NCI-H1417 (cell line): ENCODE measurements around the gene SETD3.
"Not testable (repeated sequence)": the region's sequence is repeated elsewhere in the genome, so short reads cannot be mapped to it uniquely, and the experiment has no call there.

ENCODE experiments used
- DNase-seq, 3 experiments: peaks; one replicate each; lab custom pipeline; 2025; lab: John Stamatoyannopoulos, UW

Gene SETD3

DNA sequence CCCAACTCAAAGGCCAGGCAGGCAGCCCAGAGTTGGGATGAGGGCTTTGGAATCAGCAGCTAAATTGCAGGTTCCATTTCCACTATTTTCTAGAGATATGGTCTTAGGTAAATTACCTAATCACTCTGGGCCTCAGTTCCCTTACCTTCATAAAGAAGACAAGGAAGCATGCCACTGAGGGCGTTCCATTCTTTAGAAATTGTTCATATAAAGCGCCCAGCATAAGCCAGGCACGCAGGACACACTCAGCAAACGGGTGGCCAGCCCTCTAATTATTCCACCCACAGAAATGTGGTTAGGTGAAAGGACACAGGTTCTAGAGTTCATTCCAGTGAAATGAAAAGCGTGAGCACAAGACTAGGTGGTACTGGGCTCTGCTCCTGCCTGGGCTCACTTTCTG, 120.8 kb downstream of the SETD3 start:
- DNase-seq: no peak

DNA sequence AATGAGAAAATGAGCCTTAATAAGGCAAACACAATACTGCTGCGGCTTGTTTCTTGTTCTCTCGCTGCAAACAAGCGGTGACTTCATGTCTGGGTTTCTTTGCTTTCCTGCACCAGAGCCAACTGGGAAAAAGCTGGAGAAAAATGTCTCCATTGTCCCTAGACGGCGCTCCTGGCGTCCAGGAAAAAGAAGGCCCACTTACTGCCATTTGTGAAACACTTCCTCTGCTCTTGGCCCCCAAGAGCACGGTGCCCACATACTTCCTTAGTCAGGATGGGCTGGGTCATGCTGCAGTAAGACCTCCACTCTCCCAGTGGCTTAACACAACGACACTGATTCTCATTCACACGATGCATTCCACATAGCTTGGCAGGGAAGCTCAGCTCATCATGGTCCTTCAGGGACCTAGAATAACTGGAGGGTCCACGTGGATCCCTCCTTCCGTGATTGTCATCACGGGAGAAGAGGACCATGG, 122.7 kb downstream of the SETD3 start:
- no peak for DNase-seq

DNA sequence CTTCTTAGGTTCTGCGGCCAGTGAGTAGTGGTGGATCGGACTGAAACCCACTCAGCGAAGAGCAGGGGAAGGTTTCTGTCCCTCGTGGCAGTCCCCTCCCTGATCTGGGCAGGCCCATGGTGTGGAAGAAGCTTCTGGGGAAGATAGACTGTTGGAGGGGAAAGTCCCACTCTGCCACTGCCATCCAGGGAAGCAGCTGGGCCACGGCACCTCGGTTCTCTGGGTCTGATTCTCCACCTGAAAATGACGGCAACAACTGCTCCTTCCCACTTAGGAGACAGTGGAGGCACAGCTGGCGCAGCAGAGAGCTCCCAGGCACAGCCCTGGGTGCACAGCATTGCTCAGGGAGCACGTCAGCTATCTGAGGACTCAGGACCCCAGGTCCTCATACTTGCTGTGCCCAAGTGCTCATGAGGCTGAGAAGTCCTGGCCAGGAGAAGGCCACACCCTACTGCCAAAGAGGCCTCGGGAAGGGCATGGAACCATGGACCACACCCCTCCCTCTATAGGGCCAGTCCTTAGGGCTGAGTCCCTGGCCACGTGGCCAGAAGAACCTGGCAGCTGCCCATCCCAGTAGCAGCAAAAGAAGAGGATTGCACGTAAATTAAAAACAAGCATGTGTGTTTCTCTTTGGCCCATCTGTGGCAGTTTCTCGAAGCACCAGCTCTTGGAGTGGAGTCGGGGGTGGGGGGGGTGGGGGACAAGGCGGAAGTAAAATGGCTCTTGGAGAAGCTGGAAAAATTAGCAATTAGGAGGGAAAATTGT, 123.3 kb downstream of the SETD3 start:
- no peak for DNase-seq

DNA sequence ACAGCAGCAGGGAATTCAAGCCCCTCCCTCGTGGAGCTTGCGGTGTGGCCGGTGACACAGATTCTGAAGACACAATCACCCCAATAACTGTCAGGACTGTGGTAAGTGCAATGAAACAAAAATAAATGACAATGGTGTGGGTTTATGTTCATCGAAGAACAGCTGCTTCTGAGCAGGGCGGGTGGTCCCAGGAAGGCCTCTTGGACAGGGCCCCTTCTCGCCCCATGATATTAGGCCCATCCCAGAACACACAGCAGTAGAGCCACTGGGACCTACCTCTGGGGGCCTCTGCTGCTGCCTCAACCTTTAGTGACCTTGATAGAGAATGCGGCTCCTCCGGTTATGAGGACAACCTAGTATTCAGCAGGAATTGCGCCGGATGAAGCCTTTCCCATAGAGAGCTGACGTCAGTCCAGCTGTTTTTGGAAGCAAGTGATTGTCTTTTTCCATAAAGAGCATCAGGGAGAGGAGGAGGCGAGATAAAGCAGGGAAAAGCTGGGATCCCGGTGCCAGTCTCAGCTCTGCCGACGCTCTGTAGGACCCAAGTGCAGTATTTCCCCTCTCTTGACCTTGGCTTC, 124.5 kb downstream of the SETD3 start:
- no peak for DNase-seq

DNA sequence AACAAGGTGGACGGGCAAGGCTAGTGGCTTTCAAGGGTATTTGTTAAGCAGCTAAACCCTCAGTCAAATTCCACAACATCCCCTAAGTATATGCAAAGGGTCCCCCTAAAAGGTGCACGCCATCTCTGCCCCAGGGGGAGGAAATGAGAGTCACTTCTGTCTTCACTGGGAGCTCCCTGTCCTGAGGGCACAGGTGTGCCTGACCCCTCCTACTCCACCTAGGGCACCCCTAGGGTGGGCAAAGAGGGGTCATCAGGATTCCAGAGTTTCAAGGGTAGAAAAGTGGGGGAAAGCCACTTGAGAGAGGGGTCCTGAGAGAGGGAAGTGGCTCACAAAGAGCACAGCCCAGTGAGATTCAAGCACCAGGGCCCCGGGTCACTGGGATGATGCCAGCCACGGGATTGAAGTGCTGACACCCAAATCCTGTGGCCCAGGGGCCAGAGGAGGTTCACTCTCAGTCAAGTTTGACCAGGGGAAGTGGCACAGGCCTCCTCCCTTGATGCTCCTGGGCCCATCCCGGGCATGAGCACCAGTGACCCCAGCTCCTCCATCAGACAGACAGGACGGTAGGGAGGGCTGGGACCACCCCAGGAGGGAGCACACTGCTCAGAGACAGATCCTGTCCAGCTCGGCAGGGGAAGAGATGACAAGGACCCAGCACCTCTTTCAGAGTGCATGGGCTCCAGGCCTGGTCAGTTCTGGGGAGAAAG, 126.3 kb downstream of the SETD3 start:
- DNase-seq: no peak

DNA sequence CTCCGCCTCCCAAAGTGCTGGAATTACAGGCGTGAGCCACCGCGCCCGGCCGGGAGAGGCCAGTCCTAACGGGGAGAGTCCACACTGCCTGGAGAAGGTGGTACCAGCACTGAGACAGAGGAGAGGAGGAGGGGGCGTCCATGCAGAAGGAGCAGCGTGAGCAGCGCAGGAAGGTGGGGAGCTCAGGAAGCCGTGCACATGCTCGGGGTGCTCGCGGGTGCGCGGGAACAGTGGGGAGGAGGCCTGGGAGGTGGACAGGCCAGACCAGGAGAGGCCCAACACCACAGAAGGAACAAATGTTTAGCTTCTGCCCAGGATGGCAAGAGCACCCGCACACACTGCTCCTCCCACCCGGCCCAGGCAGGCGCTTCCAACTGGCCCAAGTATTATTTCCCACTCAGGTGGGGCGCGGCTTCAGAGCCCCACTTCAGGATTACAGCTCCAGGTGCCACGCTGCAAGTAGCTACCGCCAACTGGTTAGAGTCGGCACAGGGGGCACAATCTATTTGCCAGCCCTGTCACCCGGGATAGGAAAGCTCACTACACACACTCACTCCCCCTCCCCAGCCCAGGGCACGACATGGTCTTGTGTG, 127.9 kb downstream of the SETD3 start:
- DNase-seq: no peak

DNA sequence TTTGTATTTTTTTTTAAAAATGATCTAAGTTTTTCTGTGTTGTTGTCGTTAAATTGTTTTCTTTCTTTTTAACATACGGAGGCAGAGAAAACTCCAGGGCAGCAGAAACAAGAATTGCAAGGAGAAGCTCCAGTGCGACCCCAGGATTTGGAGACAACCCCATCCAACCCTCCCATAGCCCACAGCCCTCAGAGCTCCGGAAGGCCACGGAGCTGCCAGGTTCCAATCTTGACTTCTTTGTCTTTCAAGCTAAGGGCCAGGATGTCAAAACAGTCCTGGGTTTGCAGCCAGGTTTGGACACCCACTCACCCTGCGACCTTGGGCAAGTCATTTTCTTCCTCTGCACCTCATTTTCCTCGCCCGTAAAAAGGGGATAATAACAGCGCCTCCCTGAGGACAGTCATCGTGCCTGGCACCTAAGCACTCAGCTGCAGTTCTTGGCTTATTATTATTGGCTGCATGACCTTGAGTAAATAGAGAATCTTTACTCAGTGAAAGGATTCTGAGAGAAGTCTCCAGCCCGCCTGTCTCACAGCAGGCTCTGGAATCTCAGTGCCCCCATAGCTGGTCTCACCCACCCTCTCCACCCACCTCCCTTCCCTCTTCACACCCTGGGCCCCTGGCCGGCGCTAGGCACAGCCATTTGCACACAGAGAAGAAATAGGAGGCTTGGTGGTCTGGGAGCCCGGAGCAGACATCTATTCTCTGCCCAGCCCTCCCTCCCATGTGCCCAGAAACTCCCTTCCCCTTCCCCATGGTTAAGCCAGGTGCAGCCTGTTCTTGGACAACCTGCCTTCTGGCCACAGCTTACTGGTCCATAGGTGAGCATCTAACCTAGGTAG, 129.3 kb downstream of the SETD3 start:
- DNase-seq: no peak

DNA sequence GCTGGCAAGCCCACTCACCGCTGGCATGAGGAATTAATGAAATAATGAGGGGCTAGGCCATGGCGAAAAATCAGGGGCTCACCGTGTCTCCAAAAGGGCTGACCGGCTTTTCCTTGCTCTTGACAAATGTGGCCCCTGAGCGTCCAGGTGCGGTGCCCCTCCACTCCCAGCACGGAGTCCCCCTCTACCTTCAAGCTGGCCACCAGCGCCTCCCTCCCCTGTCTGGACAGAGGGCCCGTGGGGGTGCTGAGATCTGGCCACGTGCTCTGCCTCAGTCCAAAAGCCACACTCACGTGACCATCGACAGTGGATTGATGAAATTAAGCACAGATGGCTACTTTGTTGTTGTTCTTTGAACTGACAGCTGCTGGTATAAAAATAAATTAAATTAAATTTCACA, 129.9 kb downstream of the SETD3 start:
- DNase-seq: no peak

DNA sequence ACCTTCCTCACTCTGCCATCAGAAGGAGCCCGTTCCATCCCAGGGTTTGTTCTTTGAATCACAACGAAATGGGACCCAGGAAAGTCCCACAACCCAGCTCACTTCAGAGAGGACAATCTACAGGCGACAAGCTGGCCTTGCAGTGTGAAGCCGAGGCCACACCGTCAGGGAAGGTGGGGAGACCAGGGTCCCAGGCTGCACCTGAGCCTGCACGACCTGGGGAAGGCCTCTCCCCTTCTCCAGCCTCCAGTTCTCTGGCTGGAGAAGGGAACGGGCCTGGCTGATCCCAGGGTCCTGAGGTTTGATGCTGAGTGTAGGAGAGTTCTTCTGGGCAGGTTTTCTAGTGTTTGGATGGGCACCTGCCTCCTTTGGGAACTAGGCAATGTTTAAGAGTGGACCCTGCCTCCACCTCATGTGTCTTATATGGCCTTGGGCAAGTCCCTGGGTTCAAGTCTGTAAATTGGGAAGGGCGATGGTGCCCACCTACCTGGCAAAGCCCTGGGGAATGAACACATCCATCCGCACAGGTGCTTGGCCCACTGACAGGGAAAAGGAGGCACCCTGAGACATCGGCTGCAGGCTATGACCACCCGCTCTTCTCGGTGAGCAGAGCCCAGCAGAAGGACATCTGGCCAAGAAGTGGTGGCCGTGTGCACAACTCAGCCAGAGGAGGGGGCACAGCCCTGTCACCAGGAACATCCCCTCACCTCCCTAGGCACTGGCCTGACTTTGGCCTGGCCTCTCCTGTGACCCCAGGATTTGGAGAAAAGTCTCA, 130.8 kb downstream of the SETD3 start:
- no peak for DNase-seq

DNA sequence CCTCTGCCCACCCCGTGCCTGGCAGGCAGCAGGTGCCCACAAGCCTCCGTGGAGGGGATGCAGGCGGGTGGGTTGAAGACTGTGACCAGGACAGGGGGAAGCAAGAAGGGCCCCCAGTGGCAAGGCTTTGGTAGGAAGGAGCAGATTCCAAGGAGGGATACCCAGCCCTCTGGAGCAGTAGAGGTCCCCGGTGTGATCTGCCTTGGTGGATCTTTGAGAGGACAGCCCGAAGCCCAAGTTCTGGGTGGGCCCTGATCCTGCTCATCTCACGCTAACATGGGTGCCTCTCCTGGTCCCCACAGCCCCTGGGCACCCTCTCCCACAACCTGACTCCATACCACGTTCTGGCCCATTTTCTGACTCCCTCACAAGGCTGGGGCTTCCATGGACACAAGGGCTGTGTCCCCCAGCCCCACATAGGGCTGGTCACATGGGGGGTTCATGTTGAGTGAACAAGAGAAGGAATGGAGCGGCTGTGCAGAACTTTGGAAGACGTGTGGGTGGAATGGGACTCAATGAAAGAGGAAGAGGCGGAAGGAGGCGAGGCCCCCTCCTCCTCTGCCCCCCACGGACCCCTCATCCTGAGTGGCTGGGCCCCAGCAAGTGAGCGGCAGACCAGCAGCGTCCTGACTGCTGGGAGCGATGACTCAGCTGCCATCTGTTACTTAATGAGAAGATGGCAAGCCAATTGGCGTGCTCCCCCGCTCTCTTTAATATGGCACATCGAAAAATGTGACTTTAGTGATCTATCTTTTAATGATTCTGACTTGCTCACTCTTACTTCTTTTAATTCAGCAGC, 131.6 kb downstream of the SETD3 start:
- DNase-seq: no peak

DNA sequence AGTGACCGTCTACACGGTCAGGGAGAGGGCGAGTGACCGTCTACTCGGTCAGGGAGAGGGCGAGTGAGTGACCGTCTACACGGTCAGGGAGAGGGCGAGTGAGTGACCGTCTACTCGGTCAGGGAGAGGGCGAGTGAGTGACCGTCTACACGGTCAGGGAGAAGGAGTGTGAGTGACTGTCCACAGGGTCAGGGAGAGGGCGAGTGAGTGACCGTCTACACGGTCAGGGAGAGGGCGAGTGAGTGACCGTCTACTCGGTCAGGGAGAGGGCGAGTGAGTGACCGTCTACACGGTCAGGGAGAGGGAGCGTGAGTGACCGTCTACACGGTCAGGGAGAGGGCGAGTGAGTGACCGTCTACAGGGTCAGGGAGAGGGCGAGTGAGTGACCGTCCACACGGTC, 132.4 kb downstream of the SETD3 start:
- not testable (repeated sequence) for DNase-seq
